Activated CD4-positive, alpha-beta T cell treated with anti-CD3 and anti-CD28 coated beads, Interleukin-2, amount 50 U/mL, for 24 hours (primary cell): Measurements from ENCODE around the gene ZNF579.

ENCODE experiments used
- DNase-seq, 2 donors: peaks; one replicate each; pipeline ENCODE4 v3.0.0-alpha.2; 2020; ENCODE audit warnings: low read depth in 1 of 2, low spot score in 1 of 2

ZNF579 gene, protein sequence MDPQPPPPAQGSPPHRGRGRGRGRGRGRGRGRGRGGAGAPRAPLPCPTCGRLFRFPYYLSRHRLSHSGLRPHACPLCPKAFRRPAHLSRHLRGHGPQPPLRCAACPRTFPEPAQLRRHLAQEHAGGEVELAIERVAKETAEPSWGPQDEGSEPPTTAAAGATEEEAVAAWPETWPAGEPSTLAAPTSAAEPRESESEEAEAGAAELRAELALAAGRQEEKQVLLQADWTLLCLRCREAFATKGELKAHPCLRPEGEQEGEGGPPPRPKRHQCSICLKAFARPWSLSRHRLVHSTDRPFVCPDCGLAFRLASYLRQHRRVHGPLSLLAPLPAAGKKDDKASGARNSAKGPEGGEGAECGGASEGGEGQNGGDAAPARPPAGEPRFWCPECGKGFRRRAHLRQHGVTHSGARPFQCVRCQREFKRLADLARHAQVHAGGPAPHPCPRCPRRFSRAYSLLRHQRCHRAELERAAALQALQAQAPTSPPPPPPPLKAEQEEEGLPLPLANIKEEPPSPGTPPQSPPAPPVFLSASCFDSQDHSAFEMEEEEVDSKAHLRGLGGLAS

DNA sequence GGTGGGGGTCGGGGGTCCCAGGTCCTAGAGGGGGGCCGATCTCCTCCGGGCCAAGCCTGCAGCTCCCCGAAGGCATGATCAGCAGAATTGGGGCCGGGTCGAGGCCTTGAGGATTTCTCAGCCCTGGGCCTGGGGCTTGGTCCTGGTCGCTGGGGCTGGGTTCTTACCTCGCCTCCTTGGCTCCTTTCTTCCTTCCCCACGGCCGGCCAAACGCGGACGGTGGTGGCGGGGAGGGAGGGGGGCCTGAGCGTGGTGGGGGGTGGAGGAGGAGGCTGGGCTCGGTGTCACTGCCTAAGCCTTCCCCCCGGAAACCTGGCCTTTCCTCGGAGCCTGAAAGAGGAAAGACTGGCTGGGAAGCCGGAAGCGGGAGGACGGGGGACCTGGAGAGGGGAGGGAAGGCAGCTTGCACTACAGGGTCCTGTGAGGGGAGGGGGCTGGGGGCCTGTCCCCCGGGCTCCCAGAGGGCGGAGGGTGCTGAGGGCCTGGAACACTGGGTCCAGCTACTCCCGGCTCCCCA, at the start of gene ZNF579:
ZNF579 (minus strand) TSS at position 221 of the 517 bp plus-strand sequence. CDS start 1,209 bp downstream, outside the sequence.
- peak; percentile 68 to 74 for DNase-seq

DNA sequence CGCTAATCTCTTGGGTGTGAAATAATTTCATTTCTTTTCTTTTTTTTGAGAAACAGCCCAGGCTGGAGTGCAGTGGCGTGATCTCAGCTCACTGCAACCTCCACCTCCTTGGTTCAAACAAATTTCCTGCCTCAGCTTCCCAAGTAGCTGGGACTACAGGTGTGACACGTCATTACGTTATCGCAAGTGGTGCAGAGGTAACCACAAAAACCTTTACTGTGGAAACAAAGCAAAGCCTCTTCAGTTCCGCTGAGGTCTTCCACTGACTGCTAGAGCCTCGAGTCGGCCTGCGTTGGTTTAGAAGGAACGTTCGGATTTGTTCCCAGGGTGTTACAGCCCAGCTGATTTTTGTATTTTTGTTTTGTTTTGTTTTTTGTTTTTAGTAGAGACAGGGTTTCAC, 45.7 kb upstream of the ZNF579 start:
- DNase-seq, result peak in 1 of 2 donors; percentile 61

DNA sequence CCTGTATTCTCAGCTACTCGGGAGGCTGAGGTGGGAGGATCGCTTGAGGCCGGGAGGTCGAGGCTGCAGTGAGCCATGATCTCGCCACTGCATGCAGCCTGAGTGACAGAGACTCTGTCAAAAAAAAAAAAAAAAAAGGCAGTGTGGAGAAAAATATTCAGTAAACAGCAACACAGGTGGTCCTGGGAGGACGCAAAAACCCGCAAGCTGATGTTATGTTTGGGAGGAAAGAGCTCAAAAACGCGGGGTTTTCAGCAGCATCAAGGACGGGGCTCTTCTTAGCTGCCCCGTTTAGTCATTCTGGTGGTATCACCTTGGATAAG, 44.3 kb upstream of the ZNF579 start:
- no peak for DNase-seq

DNA sequence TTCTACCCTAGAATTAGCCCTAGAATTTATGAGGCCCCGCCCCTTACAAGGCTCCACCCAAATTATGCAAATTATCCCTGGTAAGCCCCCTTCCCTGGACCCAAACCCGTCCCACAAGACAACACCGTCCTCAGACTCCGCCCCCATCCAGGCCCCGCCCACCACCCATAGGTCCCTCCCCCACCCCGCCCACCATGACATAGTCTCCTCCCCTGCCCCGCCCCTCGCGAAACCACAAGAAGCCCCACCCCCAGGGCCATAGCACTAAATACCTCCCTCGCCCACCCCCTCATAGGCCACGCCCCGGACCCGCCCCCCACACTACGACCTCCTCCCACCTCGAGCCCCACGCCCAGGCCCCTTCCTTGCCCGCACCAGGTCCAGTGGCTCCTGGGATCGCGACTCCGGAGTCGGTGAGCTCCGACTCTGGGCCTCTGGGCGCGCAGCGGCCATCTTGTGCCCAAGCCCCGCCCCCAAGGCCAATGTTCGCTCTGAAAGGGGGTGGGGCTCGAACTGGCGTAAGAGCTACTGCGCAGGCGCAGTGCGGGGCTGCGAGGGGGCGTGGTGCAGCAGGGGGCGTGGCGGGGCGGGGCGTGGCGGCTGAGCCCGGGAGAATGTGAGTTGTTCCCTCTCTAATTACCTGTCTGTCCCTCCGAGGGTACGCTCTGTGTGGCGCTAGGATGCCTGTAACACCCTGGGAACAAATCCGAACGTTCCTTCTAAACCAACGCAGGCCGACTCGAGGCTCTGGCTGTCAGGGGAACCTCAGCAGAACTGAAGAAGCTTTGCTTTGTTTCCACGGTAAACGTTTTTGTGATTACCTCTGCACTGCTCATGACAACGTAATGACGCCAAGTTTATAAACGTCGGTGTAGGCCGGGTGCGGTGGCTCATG, 43.7 kb upstream of the ZNF579 start, which contains the start of gene ZNF784:
ZNF784 (minus strand) TSS at position 458 of the 895 bp plus-strand sequence; CDS start at position 453, 5 bp downstream.
- peak; percentile 87 to 90 for DNase-seq

DNA sequence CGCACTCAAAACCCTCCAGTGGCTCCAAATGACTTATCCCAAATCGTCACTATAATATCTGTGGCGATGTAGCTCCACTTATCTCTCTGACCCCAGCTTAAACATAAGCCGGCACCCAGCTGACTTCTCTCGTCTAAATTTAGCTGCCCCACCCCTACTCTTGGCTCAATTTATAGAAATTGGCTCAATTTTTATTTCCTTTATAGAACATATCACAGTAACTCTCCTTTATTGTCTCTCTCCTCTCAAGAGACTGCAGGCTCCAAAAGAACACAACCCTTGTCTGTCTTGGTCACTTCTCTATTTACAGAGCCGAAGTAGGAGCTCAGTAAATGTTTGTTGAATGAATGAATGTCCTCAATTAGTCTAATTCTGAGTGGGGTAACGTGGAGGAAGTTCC, 42.9 kb upstream of the ZNF579 start:
- DNase-seq, result no peak

DNA sequence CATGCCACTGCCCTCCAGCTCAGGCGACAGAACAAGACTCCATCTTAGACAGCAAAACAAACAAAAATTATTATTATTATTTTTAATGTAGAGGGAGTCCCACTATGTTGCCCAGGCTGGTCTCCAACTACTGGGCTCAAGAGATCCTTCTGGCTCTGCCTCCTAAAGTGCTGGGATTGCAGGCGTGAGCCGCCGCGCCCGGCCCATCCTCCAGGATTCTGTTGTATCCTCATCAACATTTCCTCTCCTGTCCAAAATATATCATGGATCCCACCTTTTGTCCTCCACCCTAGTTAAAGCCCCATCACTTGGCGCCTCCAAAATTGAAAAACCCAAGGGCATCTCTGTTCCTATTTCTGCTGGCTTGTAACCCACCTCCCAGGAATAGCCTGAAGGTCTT, 42.5 kb upstream of the ZNF579 start:
- DNase-seq, result no peak

DNA sequence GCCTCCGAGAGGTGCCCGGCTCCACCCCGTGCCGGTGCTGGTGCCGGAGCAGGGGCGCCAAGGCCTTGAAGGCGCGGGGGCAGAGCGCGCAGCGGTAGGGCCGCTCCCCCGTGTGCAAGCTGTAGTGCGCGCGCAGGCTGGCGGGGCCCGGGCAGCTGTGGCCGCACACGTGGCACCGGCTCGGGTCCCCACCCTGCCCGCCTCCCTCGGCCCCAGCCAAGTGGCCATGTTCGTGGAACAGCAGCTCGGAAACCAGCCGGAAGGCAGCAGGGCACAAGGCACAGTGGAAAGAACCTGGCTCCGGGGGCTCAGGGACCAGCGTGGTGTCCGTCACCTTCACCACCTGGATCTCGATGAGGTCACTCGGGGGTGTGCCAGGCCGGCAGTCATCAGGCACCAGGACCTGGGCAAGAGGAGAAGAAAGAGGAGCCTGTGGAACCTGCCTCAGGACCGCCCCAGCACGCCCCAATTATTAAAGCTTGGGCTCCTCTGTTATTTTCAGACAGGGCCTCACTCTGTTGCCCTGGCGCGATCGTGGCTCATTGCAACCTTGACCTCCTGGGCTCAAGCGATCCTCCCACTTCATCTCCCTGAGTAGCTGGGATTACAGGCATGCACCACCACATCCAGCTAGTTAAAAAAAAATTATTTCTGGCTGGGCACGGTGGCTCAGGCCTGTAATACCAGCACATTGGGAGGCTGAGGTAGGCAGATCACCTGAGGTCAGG, 41.8 kb upstream of the ZNF579 start:
- no peak for DNase-seq

DNA sequence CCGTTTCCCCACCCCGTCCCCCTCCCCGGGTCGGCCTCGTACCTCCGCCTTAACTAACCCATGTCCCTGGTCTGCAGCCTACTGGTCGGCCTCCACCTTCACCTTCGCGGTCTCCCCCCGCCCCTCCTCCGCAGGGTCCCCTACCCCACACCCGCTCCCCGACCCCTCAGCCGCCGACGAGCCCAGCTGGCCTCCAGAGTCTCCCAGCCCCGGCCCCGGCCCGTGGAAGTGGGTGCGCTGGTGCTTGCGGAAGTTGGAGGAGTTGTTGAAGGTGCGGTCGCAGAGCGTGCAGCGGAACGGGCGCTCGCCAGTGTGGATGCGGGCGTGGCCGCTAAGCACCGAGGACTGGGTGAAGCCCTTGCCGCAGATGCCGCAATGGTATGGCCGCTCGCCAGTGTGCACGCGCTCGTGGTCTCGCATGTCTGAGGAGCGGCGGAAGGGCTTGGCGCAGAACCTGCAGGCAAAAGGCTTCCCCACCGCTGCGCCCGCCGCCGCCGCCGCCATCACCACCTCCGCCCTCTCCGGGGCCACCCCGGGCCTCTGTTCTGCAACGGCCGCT, 41.1 kb upstream of the ZNF579 start:
- DNase-seq, result no peak

DNA sequence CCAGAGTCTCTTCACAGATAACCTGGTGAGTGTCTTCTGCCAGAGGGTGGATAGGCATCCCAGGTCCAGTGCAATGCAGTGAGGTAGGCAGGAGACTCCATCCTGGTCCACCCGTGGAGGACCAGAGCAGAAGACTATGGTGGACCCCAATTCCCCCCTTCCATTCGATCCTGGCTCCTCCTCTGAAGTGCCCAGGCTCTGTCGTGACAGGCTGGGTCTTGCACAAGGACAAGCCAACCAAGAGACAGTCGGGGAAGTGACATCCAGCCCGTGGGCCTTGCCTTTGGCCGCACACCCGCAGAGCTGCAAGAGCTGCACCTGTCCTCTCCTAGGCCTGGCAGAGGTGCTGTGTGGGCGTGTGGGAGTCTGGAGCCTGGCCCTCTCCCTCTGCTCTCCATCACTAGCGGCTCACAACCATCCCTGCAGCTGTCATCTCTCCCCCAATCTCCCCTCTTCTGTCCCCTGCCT, 40.6 kb upstream of the ZNF579 start:
- DNase-seq, result no peak

DNA sequence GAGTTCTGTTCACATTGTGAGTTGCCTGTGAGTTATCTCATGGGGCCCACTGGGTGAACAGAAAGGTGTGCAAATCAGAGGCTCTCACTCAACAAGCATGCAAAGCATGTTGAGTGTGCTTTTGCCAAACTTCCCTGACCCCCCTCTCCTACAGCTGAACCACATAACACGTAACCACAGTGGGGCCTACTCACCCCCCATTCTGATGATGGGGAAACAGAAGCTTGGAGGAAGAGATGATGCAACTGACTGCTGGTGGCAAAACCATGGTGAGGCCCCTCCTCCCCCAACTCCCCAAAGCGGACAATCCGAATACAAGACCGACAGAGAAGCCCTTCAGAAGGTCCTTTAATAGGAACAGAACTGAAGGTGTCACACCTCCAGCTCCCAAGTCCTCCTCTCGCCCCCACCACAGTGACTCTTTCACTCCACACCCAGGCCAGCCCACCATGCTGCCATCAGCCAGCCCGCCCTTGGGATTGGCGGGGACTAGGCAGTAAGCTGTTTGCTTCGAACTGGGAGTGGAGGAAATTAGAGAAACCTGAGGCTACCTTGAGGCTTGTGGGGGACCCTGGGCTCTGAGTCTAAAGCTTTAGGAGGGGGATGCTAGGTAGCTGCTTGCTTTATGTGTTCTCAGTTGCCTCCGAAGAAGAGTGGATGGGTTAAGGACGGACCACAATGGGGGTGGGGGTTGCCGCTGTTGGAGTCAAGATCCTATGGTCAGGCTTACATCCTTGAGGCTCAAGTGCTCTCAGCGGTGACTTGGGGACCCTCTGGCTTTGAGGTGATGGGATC, 40.0 kb upstream of the ZNF579 start:
- DNase-seq, result no peak

DNA sequence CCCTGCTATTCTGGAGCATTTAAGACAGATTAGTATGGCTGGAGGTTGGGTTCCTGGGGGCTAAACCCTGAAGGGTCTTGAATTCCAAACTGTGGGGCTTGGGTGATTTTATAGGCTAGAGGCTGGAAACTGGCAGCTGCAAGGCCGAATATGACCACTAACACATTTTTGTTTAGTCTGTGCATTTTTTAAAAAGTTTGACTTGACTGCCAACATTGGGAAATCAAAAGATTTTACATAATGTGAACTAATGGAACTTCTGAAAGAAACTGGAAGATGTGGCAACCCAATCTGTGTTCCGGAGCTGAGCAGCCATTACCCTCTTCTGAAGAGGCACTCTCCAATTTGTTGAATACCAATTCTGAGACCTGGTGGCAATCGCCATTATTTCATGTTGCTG, 38.6 kb upstream of the ZNF579 start:
- DNase-seq, result no peak

DNA sequence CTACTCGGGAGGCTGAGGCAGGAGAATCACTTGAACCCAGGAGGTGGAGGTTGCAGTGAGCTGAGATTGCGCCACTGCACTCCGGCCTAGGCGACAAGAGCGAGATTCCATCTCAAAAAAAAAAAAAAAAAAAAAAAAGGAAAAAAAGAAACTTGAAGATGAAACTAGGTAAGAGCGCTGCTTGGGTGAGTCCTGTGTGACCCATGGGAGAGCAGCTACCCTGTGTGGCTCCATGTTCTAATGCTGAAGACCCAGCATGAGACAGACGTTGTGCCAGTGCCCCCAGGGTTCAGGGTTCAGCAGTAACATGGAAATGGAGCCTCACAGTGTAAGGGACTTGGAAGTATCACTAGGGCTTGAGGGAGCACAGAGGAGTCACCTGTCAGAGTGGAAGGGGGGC, 37.8 kb upstream of the ZNF579 start:
- no peak for DNase-seq

DNA sequence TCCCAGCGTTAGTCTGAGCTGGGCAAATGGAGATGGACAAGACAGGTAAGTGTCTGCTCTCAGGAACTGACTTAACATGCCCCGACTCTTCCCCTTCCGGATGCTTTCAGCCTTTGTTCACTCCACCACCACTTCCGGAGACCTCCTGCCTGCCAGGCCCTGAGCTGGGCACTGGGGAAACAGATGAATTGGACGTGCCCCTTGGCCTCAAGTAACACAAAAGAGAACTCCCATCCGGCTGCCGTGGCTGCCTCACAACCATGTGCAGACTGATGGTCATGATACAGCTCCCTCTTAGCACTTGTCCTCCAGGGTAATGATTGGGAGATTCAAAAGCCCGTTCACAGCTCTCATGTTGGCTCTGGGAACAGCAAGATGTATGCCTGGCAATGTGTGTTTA, 36.8 kb upstream of the ZNF579 start:
- DNase-seq, result no peak

DNA sequence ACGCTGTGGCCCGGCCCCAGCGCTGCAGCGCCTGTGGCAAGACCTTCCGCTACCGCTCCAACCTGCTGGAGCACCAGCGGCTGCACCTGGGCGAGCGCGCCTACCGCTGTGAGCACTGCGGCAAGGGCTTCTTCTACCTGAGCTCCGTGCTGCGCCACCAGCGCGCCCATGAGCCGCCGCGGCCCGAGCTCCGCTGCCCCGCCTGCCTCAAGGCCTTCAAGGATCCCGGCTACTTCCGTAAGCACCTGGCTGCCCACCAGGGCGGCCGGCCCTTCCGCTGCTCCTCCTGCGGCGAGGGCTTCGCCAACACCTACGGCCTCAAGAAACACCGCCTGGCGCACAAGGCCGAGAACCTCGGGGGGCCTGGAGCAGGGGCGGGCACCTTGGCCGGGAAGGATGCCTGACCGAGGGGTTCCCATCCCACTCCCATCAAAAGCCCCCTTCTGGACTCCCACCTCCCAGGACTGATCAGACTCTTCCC, 35.8 kb upstream of the ZNF579 start:
- DNase-seq, result no peak

DNA sequence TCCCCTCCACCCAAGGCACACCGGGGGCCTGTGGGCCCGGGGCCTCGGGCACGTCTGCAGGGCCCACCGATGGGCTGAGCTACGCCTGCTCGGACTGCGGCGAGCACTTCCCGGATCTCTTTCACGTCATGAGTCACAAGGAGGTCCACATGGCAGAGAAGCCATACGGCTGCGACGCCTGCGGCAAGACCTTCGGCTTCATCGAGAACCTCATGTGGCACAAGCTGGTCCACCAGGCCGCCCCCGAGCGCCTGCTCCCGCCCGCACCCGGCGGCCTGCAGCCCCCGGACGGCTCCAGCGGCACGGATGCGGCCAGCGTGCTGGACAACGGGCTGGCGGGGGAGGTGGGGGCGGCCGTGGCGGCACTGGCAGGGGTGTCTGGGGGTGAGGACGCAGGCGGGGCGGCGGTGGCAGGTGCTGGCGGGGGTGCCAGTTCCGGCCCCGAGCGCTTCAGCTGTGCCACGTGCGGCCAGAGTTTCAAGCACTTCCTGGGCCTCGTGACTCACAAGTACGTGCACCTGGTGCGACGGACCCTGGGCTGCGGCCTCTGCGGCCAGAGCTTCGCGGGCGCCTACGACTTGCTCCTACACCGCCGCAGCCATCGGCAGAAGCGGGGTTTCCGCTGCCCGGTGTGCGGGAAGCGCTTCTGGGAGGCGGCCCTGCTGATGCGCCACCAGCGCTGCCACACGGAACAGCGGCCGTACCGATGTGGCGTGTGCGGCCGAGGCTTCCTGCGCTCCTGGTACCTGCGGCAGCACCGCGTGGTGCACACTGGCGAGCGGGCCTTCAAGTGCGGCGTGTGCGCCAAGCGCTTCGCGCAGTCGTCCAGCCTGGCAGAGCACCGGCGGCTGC, 35.1 kb upstream of the ZNF579 start:
- DNase-seq, result no peak

DNA sequence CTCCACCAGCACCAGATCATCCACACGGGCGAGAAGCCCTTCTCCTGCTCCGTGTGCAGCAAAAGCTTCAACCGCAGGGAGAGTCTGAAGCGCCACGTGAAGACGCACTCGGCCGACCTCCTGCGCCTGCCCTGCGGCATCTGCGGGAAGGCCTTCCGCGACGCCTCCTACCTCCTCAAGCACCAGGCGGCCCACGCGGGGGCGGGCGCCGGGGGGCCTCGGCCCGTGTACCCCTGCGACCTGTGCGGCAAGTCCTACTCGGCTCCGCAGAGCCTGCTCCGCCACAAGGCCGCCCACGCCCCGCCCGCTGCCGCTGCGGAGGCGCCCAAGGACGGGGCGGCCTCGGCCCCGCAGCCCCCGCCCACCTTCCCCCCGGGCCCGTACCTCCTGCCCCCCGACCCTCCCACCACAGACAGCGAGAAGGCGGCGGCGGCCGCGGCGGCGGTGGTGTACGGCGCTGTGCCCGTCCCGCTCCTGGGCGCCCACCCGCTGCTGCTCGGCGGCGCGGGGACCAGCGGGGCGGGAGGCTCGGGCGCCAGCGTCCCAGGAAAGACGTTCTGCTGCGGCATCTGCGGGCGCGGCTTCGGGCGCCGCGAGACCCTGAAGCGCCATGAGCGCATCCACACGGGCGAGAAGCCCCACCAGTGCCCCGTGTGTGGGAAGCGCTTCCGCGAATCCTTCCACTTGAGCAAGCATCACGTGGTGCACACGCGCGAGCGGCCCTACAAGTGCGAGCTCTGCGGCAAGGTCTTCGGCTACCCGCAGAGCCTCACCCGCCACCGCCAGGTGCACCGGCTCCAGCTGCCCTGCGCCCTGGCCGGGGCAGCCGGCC, 34.3 kb upstream of the ZNF579 start:
- DNase-seq, result no peak

DNA sequence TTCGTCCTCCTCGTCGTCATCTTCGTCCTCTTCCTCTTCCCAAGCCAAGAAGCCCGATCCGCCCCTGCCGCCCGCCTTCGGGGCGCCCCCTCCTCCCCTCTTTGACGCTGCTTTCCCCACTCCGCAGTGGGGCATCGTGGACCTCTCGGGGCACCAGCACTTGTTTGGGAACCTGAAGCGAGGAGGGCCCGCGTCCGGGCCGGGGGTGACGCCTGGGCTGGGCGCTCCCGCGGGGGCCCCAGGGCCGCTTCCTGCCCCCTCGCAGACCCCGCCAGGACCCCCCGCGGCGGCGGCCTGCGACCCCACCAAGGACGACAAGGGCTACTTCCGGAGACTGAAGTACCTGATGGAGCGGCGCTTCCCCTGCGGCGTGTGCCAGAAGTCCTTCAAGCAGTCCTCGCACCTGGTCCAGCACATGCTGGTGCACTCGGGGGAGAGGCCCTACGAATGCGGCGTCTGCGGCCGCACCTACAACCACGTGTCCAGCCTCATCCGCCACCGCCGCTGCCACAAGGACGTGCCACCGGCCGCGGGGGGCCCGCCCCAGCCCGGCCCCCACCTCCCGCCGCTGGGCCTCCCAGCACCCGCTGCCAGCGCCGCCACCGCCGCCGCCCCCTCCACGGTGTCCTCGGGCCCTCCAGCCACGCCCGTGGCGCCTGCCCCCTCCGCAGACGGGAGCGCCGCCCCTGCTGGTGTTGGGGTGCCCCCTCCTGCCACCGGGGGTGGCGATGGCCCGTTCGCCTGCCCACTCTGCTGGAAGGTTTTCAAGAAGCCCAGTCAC, 33.5 kb upstream of the ZNF579 start:
- no peak for DNase-seq
